ENCODE data around the gene AKT3. TPM values are rescaled to one million over a fixed set of nuclear protein-coding genes. Genes with fewer than 3 reads are reported as not detected.
"Not testable (repeated sequence)": the region's sequence is repeated elsewhere in the genome, so short reads cannot be mapped to it uniquely, and the experiment has no call there.

AKT3 gene
- total and polyA plus RNA-seq, 2 of the 8 experiments (the other 6 are each of a cell fraction or from before 2014, with no cell fraction given), result 6.0 to 36.4 TPM

DNA sequence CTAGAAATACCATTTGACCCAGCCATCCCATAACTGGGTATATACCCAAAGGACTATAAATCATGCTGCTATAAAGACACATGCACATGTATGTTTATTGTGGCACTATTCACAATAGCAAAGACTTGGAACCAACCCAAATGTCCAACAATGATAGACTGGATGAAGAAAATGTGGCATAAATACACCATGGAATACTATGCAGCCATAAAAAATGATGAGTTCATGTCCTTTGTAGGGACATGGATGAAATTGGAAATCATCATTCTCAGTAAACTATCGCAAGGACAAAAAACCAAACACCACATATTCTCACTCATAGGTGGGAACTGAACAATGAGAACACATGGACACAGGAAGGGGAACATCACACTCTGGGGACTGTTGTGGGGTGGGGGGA is 187.9 kb downstream of the AKT3 start:
- H2BK5ac ChIP-seq (ENCODE audit: low read depth, low read length); H2BK20ac ChIP-seq (ENCODE audit: low read length); H2AK5ac ChIP-seq (ENCODE audit: low read depth, low read length); H2BK12ac ChIP-seq (ENCODE audit: low read depth, low read length); H3K27me3 ChIP-seq (replicated peaks in 1 of 4; ENCODE audit: control insufficient read depth in 3 of 4, extremely low read depth in 1 of 4, insufficient read depth in 3 of 4, low read length in 3 of 4); H3K4me3 ChIP-seq (ENCODE audit: extremely low read depth in 1 of 4, insufficient read depth in 2 of 4, low read depth in 3 of 4, low read length in 4 of 4); H2AFZ ChIP-seq (ENCODE audit: low read length); H2BK15ac ChIP-seq (ENCODE audit: low read length); H4K20me1 ChIP-seq (replicated peaks in 1 of 2; ENCODE audit: control insufficient read depth in 1 of 2, insufficient read depth in 2 of 2, low read length in 2 of 2); H2BK120ac ChIP-seq (replicated peaks; ENCODE audit: low read depth, low read length); H3K79me2 ChIP-seq (ENCODE audit: control insufficient read depth in 1 of 2, insufficient read depth in 2 of 2, low read length in 2 of 2); H3K4me2 ChIP-seq (ENCODE audit: insufficient read depth in 1 of 2, low read depth in 2 of 2, low read length in 2 of 2); POLR2A ChIA-PET (ENCODE audit: partially characterized antibody); H3K36me3 ChIP-seq (ENCODE audit: control insufficient read depth in 2 of 4, insufficient read depth in 4 of 4, low read length in 3 of 4); H3K23ac ChIP-seq (ENCODE audit: insufficient read length); H4K5ac ChIP-seq (ENCODE audit: insufficient read length, low read depth, low read length); H3K4ac ChIP-seq (replicated peaks; ENCODE audit: insufficient read length, low read depth, low read length); H3K4me1 ChIP-seq (replicated peaks in 1 of 4; ENCODE audit: control insufficient read depth in 3 of 4, insufficient read depth in 4 of 4, low read length in 3 of 4); H3K9me3 ChIP-seq (ENCODE audit: insufficient read depth in 2 of 2, low read depth in 1 of 2, low read length in 1 of 2); FAIRE-seq; H3K14ac ChIP-seq (ENCODE audit: insufficient read length); H3K9ac ChIP-seq (replicated peaks in 1 of 4; ENCODE audit: extremely low read depth in 1 of 4, low read depth in 3 of 4, low read length in 3 of 4); DNase-seq (ENCODE audit: low read depth in 1 of 2, low spot score in 2 of 2); H4K8ac ChIP-seq (ENCODE audit: extremely low read depth, insufficient read depth, low read length); H4K91ac ChIP-seq (replicated peaks; ENCODE audit: insufficient read length, low read length); H3K23me2 ChIP-seq (ENCODE audit: low read depth, low read length); H3K79me1 ChIP-seq (ENCODE audit: low read depth, low read length); CTCF ChIA-PET (ENCODE audit: partially characterized antibody); H3K27ac ChIP-seq (ENCODE audit: low read depth, low read length); H3K18ac ChIP-seq (ENCODE audit: extremely low read depth, low read length); H3K56ac ChIP-seq (replicated peaks; ENCODE audit: insufficient read length, low read depth, low read length): not testable (repeated sequence)
- no CpG with 5 or more reads among the region's 1 CpG for WGBS, 2 experiments (ENCODE audit: extremely low coverage in 1 of 2, insufficient coverage in 1 of 2, insufficient read length in 1 of 2, insufficient replicate concordance in 2 of 2, low coverage in 1 of 2, low lambda C conversion rate in 2 of 2, missing lambda C conversion rate in 1 of 2)

Data from H1 (cell line).